DOHH2 (cell line): ENCODE results near the gene GAS2.

Experiments used
- H3F3A ChIP-seq: fragments of 200-600 bp; sonication (generic), shearing (Covaris generic); 2 replicates; pipeline ENCODE4 v1.6.0; 2016; ENCODE audit warnings: antibody characterized with exemption, mild to moderate bottlenecking; ENCODE audit not compliant: control insufficient read depth, insufficient read depth
- H3K27ac ChIP-seq: fragments of 200-600 bp; sonication (generic); 2 replicates; pipeline ENCODE4 v1.5.1; 2014; ENCODE audit warnings: low read depth, mild to moderate bottlenecking, low read length, moderate library complexity
- H3K27me3 ChIP-seq: fragments of 200-600 bp; sonication (generic); 2 replicates; pipeline ENCODE4 v1.6.1; 2014; ENCODE audit warnings: mild to moderate bottlenecking, low read length, mixed read lengths; ENCODE audit not compliant: control insufficient read depth
- H3K36me3 ChIP-seq: fragments of 200-600 bp; sonication (generic); 2 replicates; pipeline ENCODE4 v1.6.1; 2014; ENCODE audit warnings: mild to moderate bottlenecking, low read length, moderate library complexity, mixed read lengths; ENCODE audit not compliant: control insufficient read depth
- H3K4me1 ChIP-seq: fragments of 200-600 bp; sonication (generic); 2 replicates; pipeline ENCODE4 v1.6.1; 2014; ENCODE audit warnings: mild to moderate bottlenecking, low read length, mixed read lengths; ENCODE audit not compliant: control insufficient read depth
- H3K4me2 ChIP-seq: fragments of 200-600 bp; sonication (generic); 2 replicates; pipeline ENCODE4 v1.6.0; 2014; ENCODE audit warnings: mild to moderate bottlenecking, low read length, moderate library complexity
- H3K4me3 ChIP-seq: fragments of 200-600 bp; sonication (generic); 2 replicates; pipeline ENCODE4 v1.5.1; 2014; ENCODE audit warnings: mild to moderate bottlenecking, low read length, mixed read lengths
- H3K79me2 ChIP-seq: fragments of 200-600 bp; sonication (generic); 2 replicates; pipeline ENCODE4 v1.6.1; 2014; ENCODE audit warnings: mild to moderate bottlenecking, low read length, mixed read lengths; ENCODE audit not compliant: control insufficient read depth
- H3K9me2 ChIP-seq: fragments of 200-600 bp; sonication (generic); replicated peaks from 2 replicates; pipeline ENCODE4 v1.6.1; 2014; ENCODE audit warnings: mild to moderate bottlenecking, low read length, mixed read lengths; ENCODE audit not compliant: control insufficient read depth
- H3K9me3 ChIP-seq: fragments of 200-600 bp; sonication (generic); 2 replicates; pipeline ENCODE4 v1.6.1; 2014; ENCODE audit warnings: antibody characterized with exemption, low read length, mixed read lengths; ENCODE audit not compliant: control insufficient read depth, insufficient read depth
- H4K20me1 ChIP-seq: fragments of 200-600 bp; sonication (generic); 2 replicates; pipeline ENCODE4 v1.6.0; 2014; ENCODE audit warnings: low read depth, mild to moderate bottlenecking, antibody characterized with exemption, low read length, moderate library complexity; ENCODE audit not compliant: control insufficient read depth, insufficient read depth
- EZH2phosphoT487 ChIP-seq: fragments of 200-600 bp; sonication (generic); IDR thresholded peaks from 2 replicates; pipeline ENCODE4 v1.6.1; 2017; ENCODE audit warnings: borderline replicate concordance, mild to moderate bottlenecking, antibody characterized with exemption, low read length, moderate library complexity, mixed read lengths
- TF ChIP-seq, protein P1 (sequence below): fragments of 200-600 bp; sonication (generic); IDR thresholded peaks from one replicate; pipeline ENCODE4 v1.5.1; 2014; ENCODE audit warnings: antibody characterized with exemption, mild to moderate bottlenecking, low read depth, low read length; ENCODE audit not compliant: poor library complexity, severe bottlenecking

Gene GAS2

DNA sequence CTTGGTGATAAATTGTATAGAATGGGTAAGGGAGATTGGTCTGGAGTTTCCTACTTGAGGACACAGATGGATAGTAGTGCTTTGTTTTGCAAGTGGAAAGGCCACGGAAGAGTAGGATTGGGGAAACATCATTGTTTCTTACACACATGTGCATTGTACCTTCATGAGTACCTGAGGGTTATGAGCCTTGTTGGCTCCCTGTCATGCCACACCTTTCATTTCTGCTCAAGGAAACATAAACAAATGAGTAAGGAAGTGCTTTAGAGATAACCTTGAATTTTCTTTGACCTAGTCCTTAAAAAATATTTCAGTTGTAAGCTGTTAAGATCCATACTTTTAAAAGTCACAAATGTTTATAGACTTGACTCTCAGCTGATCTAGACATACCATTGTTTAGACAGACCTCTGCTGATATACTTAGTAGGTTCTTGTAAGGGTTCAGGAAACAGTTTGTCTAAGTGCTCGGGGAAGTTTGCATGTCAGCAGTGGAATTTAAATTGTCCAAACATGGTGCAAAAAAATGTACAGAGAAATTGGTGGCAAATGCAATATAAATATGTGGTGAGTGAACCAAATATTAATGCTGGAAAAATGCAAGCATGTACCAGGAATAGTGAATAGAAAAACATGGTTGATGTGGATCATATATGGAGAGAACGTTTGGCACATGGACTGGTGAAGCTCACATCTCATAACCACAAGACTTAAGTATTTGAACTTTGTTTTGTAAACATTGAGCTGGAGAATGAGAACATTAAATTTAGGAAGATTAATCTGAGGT is 40.9 kb downstream of the GAS2 start:
- H3K27me3 ChIP-seq, result no peaks in the 10 kb centered on the region
- H3F3A ChIP-seq, result no peaks in the 10 kb centered on the region
- no peaks in the 10 kb centered on the region for H3K36me3 ChIP-seq
- H3K9me2 ChIP-seq, result no peaks in the 10 kb centered on the region
- H3K79me2 ChIP-seq, result no peaks in the 10 kb centered on the region
- TF ChIP-seq, protein P1, sequence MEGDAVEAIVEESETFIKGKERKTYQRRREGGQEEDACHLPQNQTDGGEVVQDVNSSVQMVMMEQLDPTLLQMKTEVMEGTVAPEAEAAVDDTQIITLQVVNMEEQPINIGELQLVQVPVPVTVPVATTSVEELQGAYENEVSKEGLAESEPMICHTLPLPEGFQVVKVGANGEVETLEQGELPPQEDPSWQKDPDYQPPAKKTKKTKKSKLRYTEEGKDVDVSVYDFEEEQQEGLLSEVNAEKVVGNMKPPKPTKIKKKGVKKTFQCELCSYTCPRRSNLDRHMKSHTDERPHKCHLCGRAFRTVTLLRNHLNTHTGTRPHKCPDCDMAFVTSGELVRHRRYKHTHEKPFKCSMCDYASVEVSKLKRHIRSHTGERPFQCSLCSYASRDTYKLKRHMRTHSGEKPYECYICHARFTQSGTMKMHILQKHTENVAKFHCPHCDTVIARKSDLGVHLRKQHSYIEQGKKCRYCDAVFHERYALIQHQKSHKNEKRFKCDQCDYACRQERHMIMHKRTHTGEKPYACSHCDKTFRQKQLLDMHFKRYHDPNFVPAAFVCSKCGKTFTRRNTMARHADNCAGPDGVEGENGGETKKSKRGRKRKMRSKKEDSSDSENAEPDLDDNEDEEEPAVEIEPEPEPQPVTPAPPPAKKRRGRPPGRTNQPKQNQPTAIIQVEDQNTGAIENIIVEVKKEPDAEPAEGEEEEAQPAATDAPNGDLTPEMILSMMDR, result no peak
- TF ChIP-seq EZH2phosphoT487, result no peak
- H3K27ac ChIP-seq, result no peak overlapping the region
- no peaks in the 10 kb centered on the region for H3K4me1 ChIP-seq
- H3K4me3 ChIP-seq, result no peak overlapping the region
- no peaks in the 10 kb centered on the region for H3K9me3 ChIP-seq
- H3K4me2 ChIP-seq, result no peak overlapping the region
- H4K20me1 ChIP-seq, result no peaks in the 10 kb centered on the region

DNA sequence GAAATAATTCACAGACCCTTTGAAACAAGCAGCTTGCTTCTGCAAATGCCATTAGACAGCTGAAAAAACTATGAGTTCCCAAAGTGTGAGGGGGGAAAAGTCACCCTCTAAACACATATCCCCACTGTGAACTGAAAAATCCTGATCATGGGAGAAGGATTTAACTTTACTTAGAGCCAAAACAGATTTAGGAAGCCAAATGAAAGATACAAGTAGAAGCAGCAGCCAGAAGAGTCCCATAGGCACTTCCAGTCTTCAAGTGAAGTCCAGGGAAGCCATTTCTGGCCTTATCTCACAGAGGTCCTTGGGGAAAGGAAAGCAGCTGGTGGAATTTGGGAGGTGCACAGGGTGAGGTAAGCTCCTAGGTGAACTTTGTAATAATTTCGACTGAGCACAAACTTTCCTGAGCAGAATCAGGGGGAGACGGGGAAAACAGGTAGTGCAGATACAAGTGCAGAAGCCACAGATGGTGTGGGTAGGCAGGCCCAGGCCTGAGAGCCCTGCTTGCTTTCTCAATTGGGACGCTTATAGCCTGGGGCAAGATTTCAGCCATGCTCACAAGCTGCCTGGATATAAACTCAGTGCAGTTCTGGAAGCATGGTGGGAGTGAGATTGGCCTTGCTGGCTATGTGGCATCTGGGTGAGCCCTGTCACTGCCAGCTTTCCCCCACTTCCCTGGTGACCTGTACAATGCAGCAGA is 44.8 kb downstream of the GAS2 start:
- no peaks in the 10 kb centered on the region for H3K79me2 ChIP-seq
- TF ChIP-seq, protein P1, result no peak
- no peak for TF ChIP-seq EZH2phosphoT487
- H3K4me1 ChIP-seq, result no peaks in the 10 kb centered on the region
- H3K36me3 ChIP-seq, result no peaks in the 10 kb centered on the region
- H4K20me1 ChIP-seq, result no peaks in the 10 kb centered on the region
- no peaks in the 10 kb centered on the region for H3K9me3 ChIP-seq
- no peak overlapping the region for H3K4me2 ChIP-seq
- no peak overlapping the region for H3K4me3 ChIP-seq
- no peaks in the 10 kb centered on the region for H3K27me3 ChIP-seq
- H3K9me2 ChIP-seq, result no peaks in the 10 kb centered on the region
- no peaks in the 10 kb centered on the region for H3F3A ChIP-seq
- H3K27ac ChIP-seq, result no peak overlapping the region

DNA sequence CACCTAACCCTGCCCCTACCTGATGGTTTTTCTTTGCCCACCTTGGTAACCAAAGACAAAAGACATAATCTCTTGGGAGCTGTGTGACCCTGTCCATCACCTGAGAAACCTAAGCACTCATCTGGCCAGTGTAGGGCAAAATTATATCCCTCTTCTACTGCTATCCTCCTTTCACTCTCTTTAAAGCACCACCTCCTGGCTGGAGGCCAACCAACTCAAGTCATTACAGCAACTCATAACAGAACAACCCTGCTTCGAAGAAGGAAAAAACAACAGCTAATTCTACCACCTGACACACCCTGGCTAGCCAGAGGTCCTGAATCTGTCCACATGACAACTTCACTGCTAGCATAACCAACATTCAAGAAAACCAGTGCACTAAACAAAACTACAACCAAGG is 45.5 kb downstream of the GAS2 start:
- no peak overlapping the region for H3K4me2 ChIP-seq
- H3K4me1 ChIP-seq, result no peaks in the 10 kb centered on the region
- no peak for TF ChIP-seq EZH2phosphoT487
- TF ChIP-seq, protein P1, result no peak
- no peak overlapping the region for H3K4me3 ChIP-seq
- no peaks in the 10 kb centered on the region for H4K20me1 ChIP-seq
- H3K27me3 ChIP-seq, result no peaks in the 10 kb centered on the region
- H3K9me2 ChIP-seq, result no peaks in the 10 kb centered on the region
- no peaks in the 10 kb centered on the region for H3K9me3 ChIP-seq
- H3K36me3 ChIP-seq, result no peaks in the 10 kb centered on the region
- no peaks in the 10 kb centered on the region for H3K79me2 ChIP-seq
- H3K27ac ChIP-seq, result no peak overlapping the region
- no peaks in the 10 kb centered on the region for H3F3A ChIP-seq
